LNCaP clone FGC (cell line): ENCODE results near the gene CHMP1A.
"Not testable (repeated sequence)": the region's sequence is repeated elsewhere in the genome, so short reads cannot be mapped to it uniquely, and the experiment has no call there.

ENCODE experiments used
- DNase-seq: peaks from one replicate; pipeline ENCODE4 v3.0.0-alpha.2; 2011; ENCODE audit warnings: low read depth
- H3K4me3 ChIP-seq: 2 replicates; pipeline ENCODE4 v1.5.1; 2011; ENCODE audit warnings: mild to moderate bottlenecking, low read depth, low read length, control low read depth
- CTCF ChIP-seq: IDR thresholded peaks from 2 replicates; pipeline ENCODE4 v1.5.1; 2012; ENCODE audit warnings: mild to moderate bottlenecking; ENCODE audit not compliant: control insufficient read depth, insufficient read depth; ENCODE audit errors: extremely low read depth

The CHMP1A gene

GRCh38 chr16:89685916-89686315 is 28.4 kb upstream of the CHMP1A start:
- H3K4me3 ChIP-seq: no peak overlapping the region; the same call in none of the 2 replicates
- no peak for TF ChIP-seq CTCF
- DNase-seq: no peak

- H3K4me3 ChIP-seq: no peak overlapping the region
- no peak for DNase-seq
Measured at GRCh38 chr16:89678258-89678657, 20.8 kb upstream of the CHMP1A start.

GRCh38 chr16:89672177-89672941 is 14.9 kb upstream of the CHMP1A start:
- no peak overlapping the region for H3K4me3 ChIP-seq
- TF ChIP-seq CTCF: no peak
- no peak for DNase-seq

More at GRCh38 chr16:89678258-89678657, 20.8 kb upstream of the CHMP1A start:
- no peak for TF ChIP-seq CTCF

GRCh38 chr16:89671565-89671964 is 14.1 kb upstream of the CHMP1A start:
- not testable (repeated sequence) for DNase-seq

GRCh38 chr16:89670496-89671431 is 13.3 kb upstream of the CHMP1A start:
- TF ChIP-seq CTCF: no peak
- no peak overlapping the region for H3K4me3 ChIP-seq
- DNase-seq: no peak

More at GRCh38 chr16:89671565-89671964, 14.1 kb upstream of the CHMP1A start:
- not testable (repeated sequence) for H3K4me3 ChIP-seq

- no peak for TF ChIP-seq CTCF
- H3K4me3 ChIP-seq: no peak overlapping the region
- DNase-seq: no peak
Measured at GRCh38 chr16:89669755-89670154, 12.2 kb upstream of the CHMP1A start.

- DNase-seq: no peak
- H3K4me3 ChIP-seq: no peak overlapping the region
- no peak for TF ChIP-seq CTCF
Measured at GRCh38 chr16:89668790-89669158, 11.3 kb upstream of the CHMP1A start.
